Activated CD8-positive, alpha-beta memory T cell treated with anti-CD3 and anti-CD28 coated beads for 48 hours (primary cell): ENCODE data around the gene EXD3.
"Not testable (repeated sequence)": the region's sequence is repeated elsewhere in the genome, so short reads cannot be mapped to it uniquely, and the experiment has no call there.

Experiments
- DNase-seq, 3 experiments: peaks; one replicate each; pipeline ENCODE4 v3.0.0-alpha.2; 2020; ENCODE audit warnings: low read depth in 2 of 3, low spot score in 2 of 3

EXD3 gene

DNA sequence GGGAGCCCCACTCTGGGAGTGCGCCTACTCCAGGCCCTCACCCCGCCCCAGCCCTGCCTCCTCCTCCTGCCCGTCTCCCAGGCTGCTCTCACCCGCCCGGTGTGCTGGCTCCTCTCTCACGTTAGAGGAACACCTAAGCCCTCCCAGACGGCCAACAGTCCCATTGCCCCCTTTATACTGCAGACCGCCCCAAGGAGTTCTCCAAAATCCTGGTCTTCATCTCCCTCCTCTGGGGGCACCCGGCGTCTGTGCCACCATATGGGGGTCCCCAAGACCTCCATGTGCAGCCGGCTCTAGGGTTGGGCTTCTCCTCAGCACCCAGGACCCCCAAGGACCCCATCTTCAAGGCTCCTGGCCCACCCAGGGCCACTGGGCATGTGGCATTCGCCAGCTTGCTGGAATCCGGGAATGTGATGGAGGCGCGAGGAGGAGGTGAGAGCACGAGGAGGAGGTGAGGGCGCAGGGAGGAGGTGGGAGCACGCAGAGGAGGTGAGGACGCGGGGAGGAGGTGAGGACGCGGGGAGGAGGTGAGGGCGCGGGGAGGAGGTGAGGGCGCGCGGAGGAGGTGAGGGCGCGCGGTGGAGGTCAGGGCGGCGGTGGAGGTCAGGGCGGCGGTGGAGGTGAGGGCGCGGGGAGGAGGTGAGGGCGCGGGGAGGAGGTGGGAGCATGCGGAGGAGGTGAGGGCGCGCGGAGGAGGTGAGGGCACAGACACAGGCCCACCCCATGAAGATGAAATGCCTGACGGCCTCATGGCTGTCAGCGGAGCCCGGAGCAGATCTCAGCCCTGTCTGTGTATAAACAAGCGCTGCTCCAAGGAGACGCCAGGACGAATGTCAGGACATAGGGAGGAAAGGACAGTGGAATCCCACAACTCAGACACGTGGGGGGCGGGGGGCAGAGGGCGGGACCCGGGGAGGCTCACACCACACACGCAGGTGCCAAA lies 41.2 kb downstream of the EXD3 start:
- no peak for DNase-seq

DNA sequence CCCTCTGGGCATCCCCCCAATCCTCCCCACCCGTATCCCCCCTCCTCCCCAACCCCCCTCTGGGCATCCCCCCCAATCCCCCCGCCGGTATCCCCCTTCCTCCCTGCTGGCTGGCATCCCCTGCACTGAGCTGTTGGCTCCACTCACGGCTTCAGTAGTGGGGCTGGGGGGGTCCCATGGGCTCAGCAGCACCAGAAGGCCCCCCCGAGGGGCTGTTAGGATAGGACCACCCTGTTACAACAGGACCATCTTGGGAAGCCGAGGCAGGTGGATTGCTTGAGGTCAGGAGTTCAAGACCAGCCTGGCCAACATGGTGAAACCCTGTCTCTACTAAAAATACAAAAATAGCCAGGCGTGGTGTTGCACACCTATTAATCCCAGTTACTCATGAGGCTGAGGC lies 42.4 kb downstream of the EXD3 start:
- no peak for DNase-seq

DNA sequence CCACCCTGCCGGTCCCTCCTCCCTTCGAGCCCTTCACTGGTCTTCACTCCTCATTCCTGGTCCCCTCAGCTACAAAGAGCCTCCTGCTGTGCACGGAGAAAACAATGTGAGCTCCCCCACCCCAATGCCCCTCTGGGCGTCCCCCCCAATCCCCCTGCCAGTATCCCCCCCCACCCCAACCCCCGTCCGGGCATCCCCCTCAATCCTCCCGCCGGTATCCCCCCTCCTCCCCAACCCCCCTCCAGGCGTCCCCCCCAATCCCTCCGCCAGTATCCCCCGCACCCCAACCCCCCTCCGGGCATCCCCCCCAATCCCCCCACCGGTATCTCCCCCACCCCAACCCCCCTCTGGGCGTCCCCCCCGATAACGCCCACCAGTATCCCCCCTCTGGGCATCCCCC lies 42.8 kb downstream of the EXD3 start:
- DNase-seq = no peak

DNA sequence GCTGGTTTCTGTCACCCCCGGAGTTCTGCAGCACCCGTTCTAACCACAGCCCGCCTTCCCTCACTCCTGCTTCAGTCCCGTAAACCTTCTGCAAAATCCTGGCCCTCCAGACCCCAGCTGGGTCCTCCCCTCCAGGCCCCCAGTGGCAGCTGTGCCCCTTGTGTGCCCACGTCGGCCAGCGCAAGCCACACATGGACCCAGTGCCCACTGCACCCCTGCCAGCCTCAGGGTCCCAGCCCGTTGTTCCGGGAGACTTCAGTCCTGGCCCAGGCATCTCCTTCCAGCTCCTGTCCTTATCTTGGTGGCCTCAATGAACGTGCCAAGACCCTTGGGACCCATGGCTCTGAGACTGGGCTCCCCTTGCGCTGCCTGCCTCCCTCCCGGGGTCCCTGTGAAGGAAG lies 43.2 kb downstream of the EXD3 start:
- no peak for DNase-seq

DNA sequence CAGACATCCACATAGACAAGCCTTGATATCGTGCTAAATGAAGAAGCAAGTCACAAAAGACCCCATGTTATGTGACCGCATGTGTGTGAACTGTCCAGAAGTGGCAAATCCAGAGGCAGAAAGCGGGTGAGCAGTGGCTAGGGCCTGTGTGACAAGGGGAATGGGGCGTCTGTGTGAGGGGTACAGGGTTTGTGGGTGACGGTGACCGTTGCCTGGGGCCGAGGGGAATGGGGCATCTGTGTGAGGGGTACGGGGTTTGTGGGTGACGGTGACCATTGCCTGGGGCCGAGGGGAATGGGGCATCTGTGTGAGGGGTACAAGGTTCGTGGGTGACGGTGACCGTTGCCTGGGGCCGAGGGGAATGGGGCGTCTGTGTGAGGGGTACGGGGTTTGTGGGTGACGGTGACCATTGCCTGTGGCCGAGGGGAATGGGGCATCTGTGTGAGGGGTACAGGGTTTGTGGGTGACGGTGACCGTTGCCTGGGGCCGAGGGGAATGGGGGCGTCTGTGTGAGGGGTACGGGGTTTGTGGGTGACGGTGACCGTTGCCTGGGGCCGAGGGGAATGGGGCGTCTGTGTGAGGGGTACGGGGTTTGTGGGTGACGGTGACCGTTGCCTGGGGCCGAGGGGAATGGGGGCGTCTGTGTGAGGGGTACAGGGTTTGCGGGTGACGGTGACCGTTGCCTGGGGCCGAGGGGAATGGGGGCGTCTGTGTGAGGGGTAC lies 44.1 kb downstream of the EXD3 start:
- not testable (repeated sequence) for DNase-seq

DNA sequence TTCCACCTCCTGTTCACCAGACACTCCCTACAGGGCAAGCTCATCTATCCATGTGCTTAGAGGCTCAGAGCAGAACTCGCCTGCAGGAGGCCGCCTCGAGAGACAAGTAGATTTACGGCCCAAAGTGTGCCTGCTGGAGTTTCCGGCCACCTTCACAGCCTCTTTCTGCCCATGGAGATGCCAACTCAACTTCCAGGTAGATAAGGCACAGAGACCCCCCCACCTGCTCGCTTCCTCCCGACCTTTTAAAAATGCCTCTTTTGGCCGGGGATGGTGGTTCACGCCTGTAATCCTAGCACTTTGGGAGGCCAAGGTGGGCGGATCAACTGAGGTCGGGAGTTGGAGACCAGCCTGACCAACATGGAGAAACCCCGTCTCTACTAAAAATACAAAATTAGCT lies 46.6 kb downstream of the EXD3 start:
- DNase-seq = no peak

DNA sequence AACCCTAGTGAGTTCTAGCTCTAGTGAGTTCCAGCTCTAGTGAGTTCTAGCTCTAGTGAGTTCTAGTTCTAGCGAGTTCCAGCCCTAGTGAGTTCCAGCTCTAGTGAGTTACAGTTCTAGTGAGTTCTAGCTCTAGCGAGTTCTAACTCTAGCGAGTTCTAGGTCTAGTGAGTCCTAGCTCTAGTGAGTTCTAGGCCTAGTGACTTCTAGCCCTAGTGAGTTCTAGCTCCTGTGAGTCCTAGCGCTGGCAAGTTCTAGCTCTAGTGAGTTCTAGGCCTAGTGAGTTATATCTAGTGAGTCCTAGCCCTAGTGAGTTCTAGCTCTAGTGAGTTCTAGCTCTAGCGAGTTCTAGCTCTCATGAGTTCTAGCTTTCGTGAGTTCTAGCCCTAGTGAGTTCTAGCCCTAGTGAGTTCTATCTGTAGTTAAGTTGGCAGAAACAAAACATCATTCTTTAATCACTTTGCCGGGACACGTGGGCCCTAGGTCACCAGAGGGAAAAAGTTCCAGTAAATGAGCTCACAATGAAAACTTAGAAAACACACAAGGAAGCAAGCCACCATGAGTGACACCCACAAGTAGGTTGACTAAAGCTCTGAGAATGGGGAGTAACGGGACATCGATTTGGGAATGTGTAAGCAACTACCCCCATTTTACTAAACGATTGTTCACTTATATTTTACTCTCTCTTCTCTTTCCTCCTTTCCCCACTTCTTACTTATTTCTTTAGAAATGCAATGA lies 47.5 kb downstream of the EXD3 start:
- no peak for DNase-seq

DNA sequence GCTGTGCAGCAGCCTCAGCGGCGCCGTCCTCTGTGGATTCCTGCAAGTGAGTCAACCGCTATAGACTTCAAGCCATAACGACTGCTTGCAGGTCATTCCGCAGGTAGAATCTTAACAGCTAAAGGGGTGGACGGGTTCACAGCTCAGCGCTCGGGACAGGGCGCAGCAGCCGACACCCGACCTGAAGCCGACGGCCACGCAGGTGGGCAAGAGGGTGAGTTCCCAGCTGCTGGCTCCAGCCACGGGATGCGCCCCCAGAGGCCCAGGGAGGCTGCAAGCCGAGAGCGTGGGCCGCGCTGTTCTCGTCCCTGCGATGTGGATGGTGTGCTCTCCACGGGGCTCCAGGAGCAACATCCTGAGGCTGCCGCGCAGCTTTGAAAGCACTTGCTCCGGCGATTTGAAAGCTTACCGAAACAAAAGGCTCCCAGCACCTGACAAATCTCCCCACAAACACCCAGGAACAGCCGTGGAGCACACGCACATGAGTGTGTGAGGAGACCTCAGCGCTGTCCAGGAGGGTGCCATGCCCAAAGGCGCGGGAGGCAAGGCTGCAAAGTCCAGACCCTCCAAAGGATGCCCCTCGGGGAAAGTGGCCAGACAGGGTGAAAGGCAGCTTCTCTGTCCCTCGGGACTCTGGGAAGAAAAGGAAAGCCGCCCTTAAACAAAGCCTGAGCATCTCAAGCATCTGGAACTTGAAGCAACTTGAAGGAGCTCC lies 48.7 kb downstream of the EXD3 start:
- DNase-seq = no peak

DNA sequence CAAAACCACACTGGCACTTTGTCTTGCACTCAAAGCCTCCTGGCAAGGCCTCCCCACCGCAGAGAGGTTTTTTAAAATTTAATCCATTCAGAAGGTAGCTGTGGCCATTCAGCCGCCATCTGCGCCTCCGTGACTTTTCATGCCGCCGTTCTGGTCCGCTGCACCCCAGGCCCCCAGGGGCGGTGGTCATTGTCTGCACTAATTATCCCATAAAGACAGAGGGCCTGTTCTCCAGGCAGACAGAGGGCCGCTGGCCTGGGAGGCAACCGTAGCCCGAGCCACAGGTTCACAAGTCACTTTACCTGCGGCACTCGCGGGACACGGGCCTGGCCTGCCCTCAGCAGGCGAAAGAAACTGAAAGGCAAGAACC lies 49.4 kb downstream of the EXD3 start:
- DNase-seq = no peak

DNA sequence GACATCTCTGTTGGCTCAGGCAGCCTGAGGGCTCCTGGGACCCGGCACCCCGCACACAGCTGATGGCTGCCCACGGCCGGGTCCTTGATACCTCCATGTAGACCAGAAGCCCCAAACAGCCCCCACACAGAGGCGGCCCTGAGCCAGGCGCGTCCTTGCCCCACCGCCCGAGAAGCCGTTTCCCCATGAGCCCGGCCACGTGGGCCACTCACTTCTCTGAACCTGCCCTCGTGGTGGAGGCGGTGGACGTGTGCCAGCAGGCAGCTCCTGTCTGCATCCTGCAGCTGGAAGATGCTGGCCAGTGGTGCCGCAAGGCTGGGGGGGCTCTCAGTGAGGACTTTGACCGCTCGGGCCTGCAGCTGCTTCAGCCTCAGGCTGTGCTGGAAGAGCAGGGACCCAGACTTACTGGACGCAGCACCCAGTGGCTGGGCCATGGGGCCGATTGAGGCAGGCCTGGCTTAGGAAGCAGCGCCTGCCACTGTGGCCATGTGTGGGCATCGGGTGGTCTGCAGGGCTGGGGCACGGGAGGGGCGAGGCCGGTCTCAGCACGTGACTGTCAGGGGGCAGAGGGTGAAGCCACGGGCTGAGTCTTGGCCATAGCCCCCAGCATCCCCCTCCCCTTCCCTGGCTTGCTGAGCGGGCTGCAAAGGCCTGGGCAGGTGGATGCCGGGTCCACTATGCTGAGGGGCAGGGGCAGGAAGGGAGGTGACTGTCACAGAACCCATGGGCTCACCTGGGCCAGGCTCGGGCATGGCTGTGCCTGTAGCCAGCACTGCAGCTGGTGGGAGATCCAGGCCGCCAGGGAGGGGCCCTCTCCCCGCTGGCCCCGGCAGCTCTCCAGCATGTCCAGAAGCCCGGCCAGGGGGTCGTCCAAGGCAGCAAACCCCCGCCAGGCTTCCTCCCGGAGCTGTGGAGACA lies 50.0 kb downstream of the EXD3 start:
- DNase-seq = no peak

DNA sequence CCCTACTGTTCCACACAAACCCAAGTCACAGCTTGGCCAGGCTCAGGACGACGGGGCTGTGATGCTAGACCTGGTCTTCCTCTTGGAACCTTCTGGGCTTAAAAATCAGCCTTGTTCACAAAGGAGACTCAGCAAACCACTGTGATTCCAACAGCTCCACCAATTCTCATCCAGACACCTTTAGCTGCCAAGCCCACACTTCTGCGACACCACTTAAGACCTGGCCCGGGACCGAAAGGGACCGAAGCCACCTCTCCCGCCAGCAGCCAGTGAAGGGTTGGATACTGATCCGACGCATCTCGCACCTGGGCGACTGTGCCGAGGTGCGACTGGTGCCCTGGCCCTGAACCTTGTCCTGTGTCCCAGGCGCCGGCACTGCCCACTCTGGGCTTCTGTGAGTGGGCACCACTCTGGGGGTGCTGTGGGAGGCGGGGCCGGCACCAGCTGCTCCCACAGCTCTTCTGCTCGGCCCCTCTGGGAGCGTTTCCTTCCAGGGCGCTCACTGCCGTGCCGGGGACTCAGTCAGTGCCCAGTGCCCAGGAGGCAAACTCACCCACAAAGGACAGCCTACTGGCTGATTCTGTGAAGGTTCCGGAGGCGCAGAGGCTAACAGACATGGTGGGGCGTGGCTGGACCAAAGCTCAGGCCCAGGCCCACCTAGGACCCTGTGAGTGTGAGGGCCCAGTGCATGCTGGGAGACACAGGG lies 50.9 kb downstream of the EXD3 start:
- DNase-seq = no peak

DNA sequence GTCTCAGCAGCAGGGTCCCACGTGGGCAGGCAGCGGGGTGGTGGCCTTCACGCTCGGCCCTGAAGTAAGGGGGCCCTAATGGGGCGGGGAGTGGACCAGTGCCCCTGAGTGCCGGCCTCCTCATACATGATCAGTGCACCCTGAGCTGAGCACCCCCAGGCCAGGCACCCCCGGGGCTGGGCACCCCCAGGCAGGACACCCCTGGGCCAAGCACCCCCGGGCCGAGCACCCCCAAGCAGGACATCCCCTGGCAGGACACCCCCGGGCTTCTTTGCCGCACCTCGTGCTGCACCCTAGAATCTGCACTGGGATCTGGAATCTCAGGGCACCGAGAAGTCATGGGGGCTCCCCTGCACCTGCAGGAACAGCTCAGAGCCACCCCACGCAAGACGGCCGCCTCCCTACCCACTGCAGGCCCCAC lies 51.4 kb downstream of the EXD3 start:
- DNase-seq = no peak

DNA sequence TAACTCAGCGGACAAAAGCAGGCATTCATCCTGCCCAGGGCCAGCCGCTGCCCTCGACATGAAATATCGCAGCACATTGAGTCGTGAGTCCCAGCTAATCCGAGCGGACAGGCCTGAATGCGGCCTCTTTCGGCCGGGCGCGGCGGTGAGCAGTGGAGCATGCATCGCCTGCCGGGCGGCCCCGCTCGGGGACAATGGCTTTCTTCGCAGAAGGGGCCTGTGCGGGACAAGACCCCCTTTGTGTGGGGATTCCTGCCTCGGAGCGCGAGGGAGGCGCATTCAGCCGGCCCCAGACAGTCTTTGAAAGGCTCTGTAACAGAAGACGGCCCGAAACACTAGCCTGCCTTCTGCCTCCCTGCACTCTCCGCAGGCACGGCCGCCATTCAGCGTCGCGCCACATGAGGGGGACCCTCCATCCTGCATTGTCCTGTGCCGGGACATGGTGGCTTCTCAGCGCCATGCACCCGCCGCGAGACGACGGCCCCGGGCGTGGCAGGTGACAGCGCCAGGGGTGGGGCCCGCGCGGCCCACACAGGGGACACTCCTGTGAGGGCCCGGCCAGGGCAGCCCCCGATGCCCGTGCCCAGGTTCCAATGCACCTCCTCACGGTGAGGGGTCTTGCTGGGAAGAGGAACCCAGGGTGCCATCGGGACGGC lies 52.0 kb downstream of the EXD3 start:
- DNase-seq = no peak

DNA sequence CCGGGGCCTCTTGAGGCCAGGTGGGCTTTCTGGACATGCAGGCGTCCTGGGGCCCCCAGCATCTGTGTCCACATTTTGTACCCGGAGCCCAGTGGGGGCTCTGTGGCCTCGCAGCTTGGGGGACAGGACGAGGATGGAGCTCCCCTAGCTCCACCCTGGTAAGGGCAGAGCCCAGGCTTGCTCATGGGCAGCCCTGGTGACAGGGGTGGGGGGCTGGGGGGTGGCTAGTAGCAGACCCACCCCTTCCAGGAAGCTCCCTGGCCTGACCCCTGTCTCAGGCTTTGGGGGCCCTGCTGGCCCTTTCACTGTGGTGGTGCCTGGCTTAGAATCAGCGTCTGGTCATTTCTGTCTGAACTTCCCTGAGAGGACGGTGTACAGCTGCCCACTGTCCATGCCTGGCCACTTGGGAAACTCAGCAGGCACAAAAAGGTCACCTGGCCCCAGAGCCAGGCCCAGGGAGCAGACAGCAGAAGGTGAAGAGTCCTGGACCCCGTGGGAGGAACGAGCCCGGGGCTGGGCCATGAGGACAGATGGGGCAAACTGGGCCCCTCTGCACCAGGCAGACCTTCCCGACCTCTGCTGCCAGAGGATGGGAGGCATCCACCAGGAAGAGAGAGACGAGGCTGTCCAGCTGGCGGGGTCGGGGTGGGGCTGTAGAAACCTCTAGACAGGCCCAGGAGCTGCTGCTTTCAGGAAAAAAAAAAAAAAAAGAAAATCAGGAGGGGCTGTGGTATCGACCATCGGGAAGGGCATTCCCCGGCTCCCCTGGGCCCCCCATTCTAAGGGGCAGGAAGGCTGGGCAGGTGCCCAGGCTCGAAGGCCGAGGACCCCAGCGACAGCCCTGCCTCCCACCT lies 52.8 kb downstream of the EXD3 start:
- no peak for DNase-seq

DNA sequence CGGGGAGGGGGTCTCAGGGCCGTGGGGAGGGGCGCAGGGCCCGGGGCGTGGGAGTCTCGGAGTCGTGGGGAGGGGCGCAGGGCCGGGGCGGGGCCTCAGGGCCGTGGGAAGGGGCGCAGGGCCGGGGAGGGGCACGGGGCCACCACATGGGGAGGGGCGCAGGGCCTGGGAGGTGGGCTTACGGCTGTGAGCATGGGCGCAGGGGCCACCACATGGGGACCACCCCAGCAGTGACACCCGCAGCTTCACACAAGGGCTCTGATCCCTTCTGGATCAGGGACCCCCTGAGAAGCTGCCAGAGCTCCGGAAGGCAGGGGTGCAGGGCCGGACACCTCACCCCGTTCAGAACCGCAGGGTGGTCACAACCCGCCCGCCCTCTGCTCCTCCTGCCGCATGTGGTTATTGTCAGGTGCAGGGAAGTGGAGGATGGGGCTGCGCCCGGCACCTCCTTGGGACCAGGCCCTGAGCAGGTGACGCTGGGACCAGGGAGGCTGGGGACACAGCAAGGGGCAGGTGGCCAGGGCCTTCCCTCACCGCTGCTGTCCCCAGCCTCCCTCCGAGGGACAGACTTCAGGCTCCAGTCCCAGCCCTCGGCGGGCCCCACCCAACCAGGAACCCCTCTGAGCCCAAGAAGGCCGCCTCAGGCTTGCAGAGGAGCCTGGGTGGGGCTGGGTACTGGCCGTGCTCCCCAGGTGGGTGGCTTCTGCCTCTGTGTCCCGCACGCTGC lies 53.7 kb downstream of the EXD3 start:
- DNase-seq = no peak

DNA sequence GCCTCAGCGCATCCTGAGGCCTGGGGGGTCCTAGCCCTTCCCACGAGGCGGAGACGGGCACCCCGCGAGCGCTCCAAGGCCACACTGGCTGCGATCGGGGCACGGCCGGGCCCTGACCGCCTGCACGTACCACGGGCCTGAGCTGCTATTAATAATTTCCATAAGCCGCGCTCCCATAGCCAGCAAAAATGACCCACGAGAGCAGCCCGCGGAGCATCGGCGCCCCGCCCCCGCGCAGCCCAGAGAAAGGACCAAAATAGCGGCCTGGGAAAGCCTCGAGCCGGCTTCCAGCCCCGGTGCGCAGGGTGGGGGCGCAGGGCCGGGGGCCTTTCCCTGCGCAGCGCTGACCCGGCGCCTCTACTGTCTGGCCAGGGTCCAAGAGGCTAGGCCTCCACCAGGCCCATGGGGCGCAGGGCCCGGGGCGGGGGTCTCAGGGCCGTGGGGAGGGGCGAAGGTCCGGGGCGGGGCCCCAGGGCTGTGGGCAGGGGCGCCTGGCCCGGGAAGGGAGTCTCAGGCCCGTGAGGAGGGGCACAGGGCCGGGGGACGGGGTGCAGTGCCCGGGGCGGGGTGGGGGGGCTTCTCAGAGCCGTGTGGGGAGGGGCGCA lies 54.4 kb downstream of the EXD3 start:
- DNase-seq = no peak
